ENCODE data around the gene PRSS36.

Gene PRSS36

DNA sequence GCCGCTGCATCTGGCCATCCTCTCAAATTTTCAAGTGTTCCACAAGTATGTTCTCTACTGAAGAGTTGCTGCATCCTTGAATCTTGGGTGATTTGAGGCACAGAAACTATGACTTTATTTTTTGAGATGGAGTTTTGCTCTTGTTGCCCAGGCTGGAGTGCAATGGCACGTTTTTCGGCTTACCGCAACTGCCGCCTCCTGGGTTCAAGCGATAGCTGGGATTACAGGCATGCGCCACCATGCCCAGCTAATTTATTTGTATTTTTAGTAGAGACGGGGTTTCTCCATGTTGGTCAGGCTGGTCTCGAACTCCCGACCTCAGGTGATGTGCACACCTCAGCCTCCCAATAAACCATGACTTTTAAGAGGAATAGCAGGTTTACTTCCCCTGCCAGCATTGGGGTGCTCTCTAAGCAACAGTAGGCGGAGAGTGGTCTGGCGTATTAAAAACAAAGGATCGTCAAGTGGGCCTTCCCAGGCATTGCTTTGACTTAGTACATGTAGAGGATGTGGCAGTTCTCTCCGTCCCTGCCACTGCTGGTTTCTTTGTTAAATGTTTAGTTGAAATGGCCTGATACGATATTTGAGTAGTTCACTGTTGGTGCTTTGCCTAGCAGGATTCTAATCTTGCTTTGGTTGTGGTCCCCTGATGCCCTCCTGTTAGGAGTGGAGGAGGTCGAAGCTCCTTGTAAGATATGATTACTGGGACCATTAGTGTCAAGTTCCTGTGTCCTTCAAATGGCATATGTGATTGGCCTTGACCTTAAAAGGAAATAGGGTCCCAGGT lies 43.2 kb upstream of the PRSS36 start:
- H3K4me3 ChIP-seq (ENCODE audit: low read length) = no peak overlapping the region
- DNase-seq (ENCODE audit: low read depth) = no peak
- TF ChIP-seq, protein P1, sequence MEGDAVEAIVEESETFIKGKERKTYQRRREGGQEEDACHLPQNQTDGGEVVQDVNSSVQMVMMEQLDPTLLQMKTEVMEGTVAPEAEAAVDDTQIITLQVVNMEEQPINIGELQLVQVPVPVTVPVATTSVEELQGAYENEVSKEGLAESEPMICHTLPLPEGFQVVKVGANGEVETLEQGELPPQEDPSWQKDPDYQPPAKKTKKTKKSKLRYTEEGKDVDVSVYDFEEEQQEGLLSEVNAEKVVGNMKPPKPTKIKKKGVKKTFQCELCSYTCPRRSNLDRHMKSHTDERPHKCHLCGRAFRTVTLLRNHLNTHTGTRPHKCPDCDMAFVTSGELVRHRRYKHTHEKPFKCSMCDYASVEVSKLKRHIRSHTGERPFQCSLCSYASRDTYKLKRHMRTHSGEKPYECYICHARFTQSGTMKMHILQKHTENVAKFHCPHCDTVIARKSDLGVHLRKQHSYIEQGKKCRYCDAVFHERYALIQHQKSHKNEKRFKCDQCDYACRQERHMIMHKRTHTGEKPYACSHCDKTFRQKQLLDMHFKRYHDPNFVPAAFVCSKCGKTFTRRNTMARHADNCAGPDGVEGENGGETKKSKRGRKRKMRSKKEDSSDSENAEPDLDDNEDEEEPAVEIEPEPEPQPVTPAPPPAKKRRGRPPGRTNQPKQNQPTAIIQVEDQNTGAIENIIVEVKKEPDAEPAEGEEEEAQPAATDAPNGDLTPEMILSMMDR (conservative IDR thresholded peaks at IDR 0.05; ENCODE audit: low read length) = no peak

DNA sequence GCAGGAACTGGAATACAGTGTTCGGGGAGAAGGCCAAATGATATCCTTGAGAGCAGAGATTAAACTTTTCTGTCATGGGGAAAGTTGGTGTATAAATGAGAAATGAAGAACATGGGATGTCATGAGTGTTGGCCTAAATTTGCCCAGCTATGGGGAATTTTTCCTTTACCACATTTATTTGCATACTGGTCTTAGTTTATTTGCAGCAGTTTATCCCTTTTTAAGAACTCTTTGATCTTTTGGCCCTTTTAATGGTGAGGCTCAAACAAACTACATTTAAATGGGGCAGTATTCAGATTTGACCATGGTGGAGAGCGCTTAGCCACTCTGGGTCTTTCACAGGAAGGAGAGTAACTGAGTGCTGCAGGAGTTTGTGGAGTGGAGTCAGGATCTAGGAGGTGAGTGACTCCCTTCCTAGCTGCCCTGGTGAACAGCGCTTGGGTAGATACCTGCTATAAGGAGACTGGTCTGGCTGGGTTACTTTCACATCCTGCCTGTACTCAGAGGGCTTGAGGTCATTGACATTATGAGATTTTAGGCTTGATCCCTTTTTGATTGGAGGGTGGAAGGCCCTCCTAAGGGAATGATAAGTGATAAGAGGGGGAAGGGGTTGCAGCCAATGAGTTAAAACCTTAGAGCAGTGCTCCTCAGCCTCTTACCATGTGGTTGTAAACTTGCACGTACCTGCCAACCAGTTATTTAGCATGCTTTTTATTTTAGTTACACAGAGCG lies 42.0 kb upstream of the PRSS36 start:
- H3K4me3 ChIP-seq (ENCODE audit: low read length) = no peak overlapping the region
- no peak for DNase-seq (ENCODE audit: low read depth)
- TF ChIP-seq, protein P1 (conservative IDR thresholded peaks at IDR 0.05; ENCODE audit: low read length) = no peak

DNA sequence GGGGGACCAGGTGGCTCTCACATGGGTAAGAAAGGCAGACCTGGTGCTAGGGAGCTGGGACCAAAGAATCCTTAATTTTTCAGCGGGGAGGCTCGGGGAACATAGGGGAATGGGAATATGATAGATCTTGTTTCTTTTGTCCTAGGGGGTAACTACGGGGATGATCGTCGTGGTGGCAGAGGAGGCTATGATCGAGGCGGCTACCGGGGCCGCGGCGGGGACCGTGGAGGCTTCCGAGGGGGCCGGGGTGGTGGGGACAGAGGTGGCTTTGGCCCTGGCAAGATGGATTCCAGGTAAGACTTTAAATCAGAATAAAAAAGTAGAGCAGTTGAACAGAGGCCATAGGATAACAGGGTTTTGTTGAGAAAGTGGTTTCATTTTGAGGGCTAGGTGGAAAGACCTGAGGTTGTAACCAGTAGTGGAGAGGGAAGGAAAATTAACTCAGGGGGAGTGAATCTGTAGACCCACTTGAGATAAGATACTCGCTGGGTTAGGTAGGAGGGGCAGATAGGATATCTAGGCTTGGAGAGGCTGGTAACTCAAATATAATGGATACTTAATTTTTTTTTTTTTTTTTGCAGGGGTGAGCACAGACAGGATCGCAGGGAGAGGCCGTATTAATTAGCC lies 41.1 kb upstream of the PRSS36 start:
- H3K4me3 ChIP-seq (ENCODE audit: low read length) = no peak overlapping the region
- TF ChIP-seq, protein P1 (conservative IDR thresholded peaks at IDR 0.05; ENCODE audit: low read length) = no peak
- no peak for DNase-seq (ENCODE audit: low read depth)

DNA sequence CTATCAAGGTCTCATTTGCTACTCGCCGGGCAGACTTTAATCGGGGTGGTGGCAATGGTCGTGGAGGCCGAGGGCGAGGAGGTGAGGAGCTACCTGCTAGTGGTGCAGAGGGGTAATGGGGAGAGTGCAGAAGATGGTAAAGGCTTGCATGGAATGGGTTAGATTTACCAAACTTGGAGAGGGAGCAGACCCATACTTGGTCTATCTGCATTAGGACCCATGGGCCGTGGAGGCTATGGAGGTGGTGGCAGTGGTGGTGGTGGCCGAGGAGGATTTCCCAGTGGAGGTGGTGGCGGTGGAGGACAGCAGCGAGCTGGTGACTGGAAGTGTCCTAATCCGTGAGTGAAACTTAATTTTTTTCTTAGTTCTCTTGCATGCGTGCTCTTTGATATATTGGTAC lies 40.2 kb upstream of the PRSS36 start:
- TF ChIP-seq, protein P1 (conservative IDR thresholded peaks at IDR 0.05; ENCODE audit: low read length) = no peak
- no peak overlapping the region for H3K4me3 ChIP-seq (ENCODE audit: low read length)
- no peak for DNase-seq (ENCODE audit: low read depth)

DNA sequence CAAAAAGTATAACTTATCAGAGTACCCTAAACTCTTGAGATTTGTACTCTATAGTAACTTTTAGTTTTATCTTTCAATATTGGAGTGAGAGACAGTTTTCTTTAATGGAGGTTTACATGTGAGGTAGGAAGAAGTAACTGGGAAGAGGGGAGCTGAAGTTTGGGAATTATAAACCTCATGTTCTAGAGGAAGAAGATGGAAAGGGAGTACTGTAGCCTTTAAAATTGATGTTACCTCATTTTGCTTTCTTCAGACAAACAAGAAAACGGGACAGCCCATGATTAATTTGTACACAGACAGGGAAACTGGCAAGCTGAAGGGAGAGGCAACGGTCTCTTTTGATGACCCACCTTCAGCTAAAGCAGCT lies 39.5 kb upstream of the PRSS36 start:
- no peak overlapping the region for H3K4me3 ChIP-seq (ENCODE audit: low read length)
- TF ChIP-seq, protein P1 (conservative IDR thresholded peaks at IDR 0.05; ENCODE audit: low read length) = no peak
- no peak for DNase-seq (ENCODE audit: low read depth)

DNA sequence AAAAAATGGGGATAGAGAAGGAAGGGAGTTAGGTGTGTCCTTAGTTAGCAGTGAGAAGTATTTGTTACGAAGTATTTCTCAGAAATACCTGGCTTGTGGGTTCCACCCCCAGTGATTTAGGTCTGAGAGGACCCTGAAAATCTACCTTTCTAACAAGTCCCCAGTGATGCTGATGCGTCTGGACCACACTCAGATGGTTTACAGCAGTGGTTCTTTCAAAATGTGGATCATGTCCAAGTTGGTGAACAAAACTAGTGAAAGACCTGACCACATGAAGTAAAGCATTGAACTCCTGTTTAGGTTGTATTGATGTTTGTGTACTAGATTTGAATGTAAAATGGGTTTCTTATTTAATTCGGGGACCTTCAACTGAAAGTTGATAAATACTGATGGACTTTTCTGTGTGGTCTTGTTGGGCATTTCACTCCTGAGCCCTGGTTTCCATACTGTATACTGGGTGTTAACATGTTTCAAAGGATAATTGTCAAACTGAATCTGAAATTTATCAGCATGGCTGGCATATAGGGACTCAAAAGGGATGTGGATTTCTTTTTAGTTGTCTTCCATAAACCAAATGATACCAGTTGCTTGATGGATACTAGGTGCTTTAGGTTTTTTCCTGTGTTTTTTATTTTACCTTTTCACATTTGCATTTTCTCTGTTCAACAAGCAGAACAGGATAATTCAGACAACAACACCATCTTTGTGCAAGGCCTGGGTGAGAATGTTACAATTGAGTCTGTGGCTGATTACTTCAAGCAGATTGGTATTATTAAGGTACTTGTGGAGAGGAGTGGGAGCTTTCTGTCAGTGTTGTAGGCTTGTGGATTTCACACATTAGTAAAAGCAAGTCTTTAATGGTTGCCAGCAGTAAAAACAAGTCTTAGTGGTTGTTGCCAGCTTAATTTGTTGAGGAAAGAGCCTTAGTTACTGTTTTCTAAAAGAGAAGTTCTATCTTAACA lies 38.9 kb upstream of the PRSS36 start:
- TF ChIP-seq, protein P1 (conservative IDR thresholded peaks at IDR 0.05; ENCODE audit: low read length) = no peak
- no peak overlapping the region for H3K4me3 ChIP-seq (ENCODE audit: low read length)
- no peak for DNase-seq (ENCODE audit: low read depth)

All from AG10803 (cell line).